ENCODE measurements around the gene TMEM144. TPM values are rescaled to one million over a fixed set of nuclear protein-coding genes. Genes with fewer than 3 reads are reported as not detected.

Gene TMEM144
- 37.6 and 40.6 TPM in 2 replicates for polyA plus RNA-seq

DNA sequence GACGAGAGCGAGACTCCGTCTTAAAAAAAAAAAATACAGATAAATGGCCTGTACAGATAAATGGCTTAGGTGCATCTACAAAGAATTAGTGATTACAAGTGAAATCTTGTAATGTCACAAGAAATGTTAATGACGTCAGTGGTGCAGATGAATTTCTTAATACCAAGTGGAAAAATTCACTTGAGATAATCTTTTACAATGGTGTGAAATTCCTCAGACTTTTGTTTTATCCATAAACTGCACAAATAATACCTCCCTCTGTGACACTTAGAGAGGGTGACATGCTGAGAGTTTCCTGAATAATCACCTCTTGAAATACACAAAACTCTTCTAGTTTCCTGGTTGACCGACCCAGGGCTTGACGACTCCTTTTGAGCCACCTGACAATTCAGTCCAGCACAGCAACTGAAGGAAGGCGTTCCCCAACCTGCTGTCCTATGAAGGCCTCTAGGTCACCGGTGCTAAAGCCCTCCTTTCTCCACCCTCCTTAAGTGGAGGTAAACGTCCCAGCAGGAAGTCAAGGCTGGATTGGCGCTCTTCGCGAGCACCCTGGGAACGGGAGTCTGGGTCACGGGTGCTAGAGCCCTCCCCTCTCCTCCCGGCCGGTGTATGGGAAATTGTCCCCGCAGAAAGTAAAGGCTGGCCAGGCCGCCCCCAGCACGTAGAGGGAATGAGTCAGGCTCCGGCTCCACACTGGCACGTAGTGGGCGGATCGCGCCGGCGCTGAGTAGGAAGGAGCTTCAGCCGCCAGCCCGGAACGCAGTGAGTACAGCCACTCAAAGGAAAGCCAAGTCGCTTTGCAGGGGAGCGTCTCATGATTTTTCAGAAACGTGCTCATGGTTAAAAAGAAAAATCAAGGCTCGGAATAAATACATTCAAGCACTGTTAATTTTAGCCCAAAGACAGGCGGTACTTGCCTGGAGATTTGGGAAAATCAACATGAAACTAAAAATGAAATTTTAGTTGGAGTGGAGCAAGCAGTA, at the start of gene TMEM144:
Gene TMEM144 (plus strand): TSS at position 662 of the 983 bp plus-strand sequence. CDS start 2,182 bp downstream, outside the sequence.

DNA sequence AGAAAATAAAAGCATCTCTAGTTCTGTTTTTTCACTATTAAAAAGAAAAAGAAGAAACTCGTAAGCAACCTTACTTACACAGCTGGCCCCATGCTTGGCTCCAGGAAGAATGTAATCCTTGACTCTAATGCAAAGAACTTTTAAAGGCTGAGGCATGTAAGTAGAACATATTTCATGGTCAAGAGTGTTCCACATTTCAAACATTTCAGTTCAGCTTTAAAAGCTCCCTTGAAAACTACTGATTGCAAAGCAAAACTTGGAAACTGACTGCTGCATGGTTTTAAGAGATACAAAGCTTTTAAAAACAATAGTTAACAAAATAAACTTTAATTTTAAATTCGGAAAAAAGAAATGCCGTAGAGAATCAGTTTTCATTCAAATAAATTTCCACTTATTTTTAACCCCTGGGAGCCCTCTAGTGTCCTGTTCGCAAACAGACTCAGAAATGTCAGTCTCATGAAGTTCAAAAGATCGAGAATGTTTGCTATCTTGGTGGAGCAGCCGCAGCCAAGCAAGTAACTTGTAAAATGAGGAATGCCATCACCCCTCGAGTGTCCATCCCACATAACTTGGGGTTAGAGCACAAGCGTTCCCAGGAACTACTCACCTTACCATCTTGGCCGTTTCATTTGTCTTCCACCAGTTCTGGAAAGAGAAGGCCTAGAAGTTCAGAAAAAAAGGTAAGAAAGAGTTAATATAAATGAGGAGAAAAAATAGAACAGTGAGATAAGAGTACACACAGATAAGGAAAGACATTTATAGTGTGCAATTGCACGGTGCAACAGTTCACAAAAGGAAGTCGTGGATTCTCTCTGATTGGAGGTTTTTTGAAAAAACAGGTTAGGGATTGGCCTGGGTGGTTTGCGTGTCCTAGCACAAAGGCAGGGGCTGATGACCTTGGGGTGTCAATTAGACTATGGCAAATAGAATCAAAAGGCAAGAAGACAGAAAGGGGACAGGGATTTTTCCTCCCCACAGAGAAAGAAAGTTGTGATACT, 37.7 kb upstream of the TMEM144 start, which contains the start of gene GASK1B:
Gene GASK1B (minus strand): TSS at position 765 of the 998 bp plus-strand sequence. CDS start 1,650 bp downstream, outside the sequence.

Other genes starting within 250 kb of the TMEM144 start
- gene GASK1B, start 37.5 kb upstream of the TMEM144 start, polyA plus RNA-seq: 8.1 and 10.3 TPM in 2 replicates

Measured in Purkinje cell (primary cell).